ENCODE measurements around the gene COCH.
"Not testable (repeated sequence)": the region's sequence is repeated elsewhere in the genome, so short reads cannot be mapped to it uniquely, and the experiment has no call there.

Gene COCH

DNA sequence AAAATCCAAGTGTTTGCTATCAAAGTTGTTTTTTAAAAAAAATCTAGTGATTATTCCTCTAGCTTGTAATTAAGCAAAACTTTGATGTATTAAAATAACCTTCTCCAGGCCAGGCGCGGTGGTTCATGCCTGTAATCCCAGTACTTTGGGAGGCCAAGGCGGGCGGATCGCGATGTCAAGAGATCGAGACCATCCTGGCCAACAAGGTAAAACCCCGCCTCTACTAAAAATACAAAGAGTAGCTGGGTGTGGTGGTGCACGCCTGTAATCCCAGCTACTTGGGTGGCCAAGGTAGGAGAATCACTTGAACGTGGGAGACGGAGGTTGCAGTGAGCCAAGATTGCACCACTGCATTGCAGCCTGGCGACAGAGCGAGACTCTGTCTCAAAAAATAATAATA, 59.6 kb downstream of the COCH start:
- DNase-seq: not testable (repeated sequence)

DNA sequence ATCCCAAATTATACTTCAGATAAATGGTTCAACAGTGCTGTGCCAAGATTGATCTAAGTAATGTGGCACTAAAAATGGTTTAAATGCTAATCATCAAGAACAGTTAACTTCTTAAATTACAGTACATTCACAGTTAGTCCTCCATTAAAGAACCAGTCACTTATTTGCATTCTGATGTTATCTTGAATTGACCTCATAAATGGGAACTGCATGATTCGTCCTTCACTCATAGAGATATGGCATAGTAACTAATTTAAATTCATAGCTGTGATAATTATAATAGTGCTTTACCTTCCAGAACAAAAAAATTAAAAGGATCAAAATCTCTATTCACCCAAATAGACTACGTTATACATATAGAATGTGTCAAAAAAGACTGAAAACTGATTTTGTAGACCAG, 61.1 kb downstream of the COCH start:
- no peak for DNase-seq

DNA sequence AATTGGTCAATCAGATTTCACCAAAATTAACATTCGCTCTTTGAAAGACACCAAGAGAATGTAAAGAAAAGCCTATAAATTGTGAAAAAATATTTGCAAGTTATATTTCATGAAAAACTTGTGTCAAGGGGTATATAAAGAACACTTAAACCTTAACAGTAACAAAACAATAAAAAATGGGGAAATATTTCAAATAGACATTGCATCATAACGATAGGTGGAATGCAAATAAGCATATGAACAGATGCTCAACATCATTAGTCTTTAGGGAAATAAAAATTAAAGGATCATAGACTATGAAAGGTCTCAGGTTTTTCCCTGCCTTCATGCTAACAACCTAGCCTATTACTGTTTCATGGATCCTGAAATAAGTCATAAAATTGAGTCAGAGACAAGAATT, 64.3 kb downstream of the COCH start:
- DNase-seq: no peak

Measured in NCI-H1694 treated with DMSO at 0.1 percent for 48 hours (cell line).